IMR-90 (cell line): ENCODE measurements around the gene RUNX3. TPM values are rescaled to one million over a fixed set of nuclear protein-coding genes. Genes with fewer than 3 reads are reported as not detected.

Experiments
- CTCF ChIP-seq: conservative IDR thresholded peaks from 2 replicates; pipeline ENCODE4 v1.5.1; 2012; ENCODE audit warnings: mild to moderate bottlenecking, low read depth, low read length, improper control_type of control experiment
- polyA plus RNA-seq, 3 experiments: library from polyadenylated mRNA; depleted of rRNA; stranded (reverse); fragments of >200 nt; gene quantifications; 2 replicates each; pipeline ENCODE4 v1.2.3, GENCODE V29; 2012; ENCODE audit warnings: low replicate concordance in 1 of 3
- total RNA-seq: library from RNA; depleted of rRNA; stranded (reverse); fragments of >200 nt; gene quantifications from 2 replicates; pipeline ENCODE4 v1.2.3, GENCODE V29; 2012

Gene RUNX3
- total and polyA plus RNA-seq, 2 of the 4 experiments (the other 2 are of a cell fraction): 0.07 TPM; not detected in 1

GRCh38 chr1:24934310-24935195 is 4.5 kb upstream of the RUNX3 start (continued):
- TF ChIP-seq CTCF: no peak
